DMS114 treated with DMSO at 0.1 percent for 48 hours (cell line): Measurements from ENCODE around the gene PCGF3.
A peak's percentile ranks its signal among the peaks of the same experiment; 100 is the strongest.
"Not testable (repeated sequence)": the region's sequence is repeated elsewhere in the genome, so short reads cannot be mapped to it uniquely, and the experiment has no call there.

Experiments used
- DNase-seq: peaks from one replicate; lab custom pipeline; 2025; ENCODE audit not compliant: unreplicated experiment; lab: John Stamatoyannopoulos, UW

PCGF3 gene

GRCh38 chr4:667545-667925 lies 38.1 kb upstream of the PCGF3 start:
- no peak for DNase-seq

- not testable (repeated sequence) for DNase-seq
These were observed 37.4 kb upstream of the PCGF3 start for GRCh38 chr4:668219-668618.

GRCh38 chr4:669806-670559 lies 35.6 kb upstream of the PCGF3 start:
- not testable (repeated sequence) for DNase-seq

- DNase-seq = no peak
These were observed 33.9 kb upstream of the PCGF3 start for GRCh38 chr4:671769-672168.

DNA sequence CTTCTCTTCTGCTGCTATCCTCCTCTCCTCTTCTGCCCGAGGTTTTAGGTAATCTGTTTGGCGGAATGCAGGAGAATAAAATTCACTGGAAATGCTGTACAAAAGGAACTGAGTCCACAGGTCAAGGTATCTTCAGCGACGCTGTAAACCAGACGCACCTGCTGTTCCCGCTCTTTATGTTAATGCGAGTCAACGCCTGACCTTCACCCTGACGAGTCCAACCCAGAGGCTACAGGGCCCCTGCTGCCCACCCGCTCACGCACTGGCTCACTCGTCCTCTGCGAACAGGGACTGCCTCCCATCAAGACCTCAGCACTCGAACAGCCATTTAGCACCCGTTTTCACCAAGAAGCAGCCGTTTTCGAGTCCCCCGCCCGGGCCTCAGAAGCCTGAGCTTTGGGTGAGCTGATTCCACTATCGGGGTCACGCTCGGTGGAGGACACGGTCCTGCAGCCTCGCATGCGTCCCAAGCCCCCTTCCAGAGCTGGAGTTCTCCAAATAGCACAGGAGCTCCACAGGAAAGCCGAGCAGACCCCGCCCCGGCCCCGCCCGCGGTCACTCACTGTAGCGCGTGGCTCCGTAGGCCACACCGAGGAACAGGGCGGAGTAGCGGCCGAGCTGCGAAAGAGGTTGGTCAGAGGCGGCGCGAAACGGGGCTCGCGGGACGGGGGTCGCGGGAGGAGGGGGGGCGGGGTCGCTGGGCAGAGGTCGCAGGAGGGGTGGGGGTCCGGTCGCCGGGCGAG lies 32.1 kb upstream of the PCGF3 start:
- no peak for DNase-seq

GRCh38 chr4:674172-675035 lies 31.2 kb upstream of the PCGF3 start, which contains the start of the genes ATP5ME and MYL5:
ATP5ME (minus strand) TSS chr4:674276; CDS start chr4:674247, 29 bp downstream.
MYL5 (plus strand) TSS chr4:674542; CDS start chr4:678027, 3,485 bp downstream.
- peak; percentile 83 for DNase-seq

DNA sequence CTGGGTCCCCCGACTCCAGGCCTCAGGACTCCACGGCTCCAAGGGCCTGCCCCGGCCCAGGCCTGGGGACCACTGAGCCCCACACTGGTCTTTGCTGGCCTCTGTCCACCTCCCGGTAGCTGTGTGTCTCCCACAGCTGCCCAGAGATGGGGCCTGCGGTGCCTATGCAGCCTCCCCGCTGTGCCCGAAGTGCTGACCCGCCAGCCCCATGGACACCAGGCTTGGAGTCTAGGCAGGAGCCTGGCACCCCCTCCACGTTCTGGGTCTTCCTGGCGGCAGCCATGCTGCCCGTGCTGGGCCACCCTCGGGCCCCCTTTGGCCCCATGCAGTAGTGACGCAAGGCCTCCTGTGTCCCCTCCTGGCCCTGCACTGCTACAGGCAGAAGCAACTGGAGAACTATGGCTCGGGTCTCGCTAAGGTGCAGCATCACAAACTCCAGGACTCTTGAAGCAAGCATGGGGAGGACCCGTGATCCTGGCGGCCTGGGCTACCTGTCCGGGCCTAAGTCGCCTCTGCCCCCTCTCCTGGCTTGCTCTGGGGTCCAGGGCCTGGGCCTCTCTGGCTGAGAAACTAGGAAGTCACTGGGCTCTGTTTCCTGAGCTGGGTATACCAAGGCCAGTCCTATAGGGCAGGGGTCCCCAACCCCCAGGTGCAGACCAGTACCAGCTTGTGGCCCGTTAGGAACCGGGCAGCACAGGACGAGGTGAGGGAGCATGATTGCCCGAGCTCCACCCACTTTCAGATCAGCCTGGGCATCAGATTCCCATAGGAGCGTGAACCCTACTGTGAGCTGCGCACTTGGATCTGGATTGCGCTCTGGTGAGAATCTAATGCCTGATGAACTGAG lies 30.4 kb upstream of the PCGF3 start:
- DNase-seq = no peak

GRCh38 chr4:675980-676870 lies 29.4 kb upstream of the PCGF3 start:
- DNase-seq = no peak

DNA sequence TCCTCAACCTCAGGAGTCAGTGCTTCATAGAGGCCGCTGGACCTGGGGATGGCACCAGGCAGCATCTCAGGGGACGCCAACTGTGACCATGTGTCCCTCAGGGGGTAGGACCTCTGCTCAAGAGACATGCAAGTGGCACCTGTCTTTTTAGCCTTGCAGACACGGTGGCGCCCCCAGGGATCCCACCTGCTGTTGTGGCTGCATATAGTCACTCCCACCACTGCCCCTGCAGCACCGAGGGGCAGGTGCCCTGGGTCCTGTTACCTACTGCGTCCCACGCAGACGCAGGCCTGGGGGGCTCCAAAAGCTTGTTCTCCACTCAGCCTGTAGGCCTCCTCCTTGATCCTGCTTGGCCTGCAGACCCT lies 28.8 kb upstream of the PCGF3 start:
- DNase-seq = no peak

- no peak for DNase-seq
These were observed 28.0 kb upstream of the PCGF3 start for GRCh38 chr4:677431-678293.

DNA sequence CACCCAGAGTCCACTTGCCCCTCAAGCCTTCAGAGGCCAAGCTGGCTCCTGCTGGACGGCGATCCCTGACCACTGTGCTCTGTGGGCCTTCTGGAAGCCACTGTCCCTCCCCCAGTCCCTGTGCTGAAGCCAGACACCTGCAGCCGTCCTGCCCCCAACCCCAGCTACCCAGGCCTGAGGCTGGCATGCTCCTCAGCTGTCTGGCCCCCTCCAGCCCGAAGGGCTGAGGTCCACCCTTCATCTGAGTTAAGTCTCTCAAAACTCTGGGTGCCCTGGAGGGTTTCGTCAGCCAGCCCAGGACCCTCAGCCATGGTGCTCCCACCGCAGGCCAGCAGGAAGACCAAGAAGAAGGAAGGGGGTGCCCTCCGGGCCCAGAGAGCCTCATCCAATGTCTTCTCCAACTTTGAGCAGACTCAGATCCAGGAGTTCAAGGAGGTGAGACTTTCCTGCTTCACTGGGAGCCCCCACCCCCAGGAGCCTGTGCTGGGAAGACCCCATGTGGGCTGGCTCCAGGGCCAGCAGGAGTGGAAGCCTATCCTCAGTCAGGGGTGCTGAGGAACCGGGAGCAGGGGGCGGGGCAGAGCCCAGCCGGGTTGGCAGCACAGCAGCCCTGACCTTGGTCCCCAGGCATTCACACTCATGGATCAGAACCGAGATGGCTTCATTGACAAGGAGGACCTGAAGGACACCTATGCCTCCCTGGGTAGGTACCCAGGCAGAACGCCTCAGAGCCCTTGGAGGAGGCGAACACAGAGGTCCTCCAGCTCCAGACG lies 27.1 kb upstream of the PCGF3 start:
- DNase-seq = no peak

- no peak for DNase-seq
These were observed 26.5 kb upstream of the PCGF3 start for GRCh38 chr4:679104-679481.

- no peak for DNase-seq
These were observed 26.0 kb upstream of the PCGF3 start for GRCh38 chr4:679629-680028.

DNA sequence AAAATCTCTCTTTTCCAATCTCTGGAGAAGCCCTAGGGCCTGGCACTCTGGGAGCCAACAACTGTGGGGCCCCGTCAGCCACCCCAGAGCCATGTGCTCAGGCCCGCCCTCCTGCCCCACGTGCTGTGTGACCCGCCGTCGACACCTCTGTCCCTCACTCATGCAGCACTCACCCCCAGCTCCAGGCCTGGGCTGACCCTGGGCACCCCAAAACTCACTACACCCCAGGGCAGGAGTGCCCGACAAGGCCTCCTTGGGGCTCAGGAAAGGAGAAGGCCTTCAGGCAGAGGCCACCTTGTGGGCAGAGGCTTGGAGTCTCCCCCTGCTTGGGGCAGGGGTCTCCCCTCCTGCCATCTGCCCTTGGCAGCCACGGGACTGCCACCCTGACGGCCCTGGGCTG lies 25.5 kb upstream of the PCGF3 start:
- DNase-seq = no peak

DNA sequence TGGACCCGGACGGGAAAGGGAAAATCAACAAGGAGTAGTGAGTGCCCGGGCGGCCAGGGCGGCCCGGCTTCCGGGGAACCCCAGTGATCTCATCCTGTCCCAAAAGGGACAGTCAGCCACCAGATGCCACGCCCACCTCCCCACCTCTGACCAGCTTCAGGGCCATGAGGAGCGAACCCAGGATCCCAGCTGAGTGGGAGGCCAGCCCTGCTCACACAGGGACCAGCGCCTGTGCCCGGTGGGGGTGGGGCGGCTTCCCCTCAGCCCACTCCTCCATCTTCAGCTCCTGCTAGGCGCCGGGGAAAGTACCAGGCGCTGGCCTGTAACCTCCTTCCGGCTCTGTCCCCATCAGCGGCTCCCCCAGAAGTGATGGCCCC lies 25.1 kb upstream of the PCGF3 start:
- DNase-seq = no peak

DNA sequence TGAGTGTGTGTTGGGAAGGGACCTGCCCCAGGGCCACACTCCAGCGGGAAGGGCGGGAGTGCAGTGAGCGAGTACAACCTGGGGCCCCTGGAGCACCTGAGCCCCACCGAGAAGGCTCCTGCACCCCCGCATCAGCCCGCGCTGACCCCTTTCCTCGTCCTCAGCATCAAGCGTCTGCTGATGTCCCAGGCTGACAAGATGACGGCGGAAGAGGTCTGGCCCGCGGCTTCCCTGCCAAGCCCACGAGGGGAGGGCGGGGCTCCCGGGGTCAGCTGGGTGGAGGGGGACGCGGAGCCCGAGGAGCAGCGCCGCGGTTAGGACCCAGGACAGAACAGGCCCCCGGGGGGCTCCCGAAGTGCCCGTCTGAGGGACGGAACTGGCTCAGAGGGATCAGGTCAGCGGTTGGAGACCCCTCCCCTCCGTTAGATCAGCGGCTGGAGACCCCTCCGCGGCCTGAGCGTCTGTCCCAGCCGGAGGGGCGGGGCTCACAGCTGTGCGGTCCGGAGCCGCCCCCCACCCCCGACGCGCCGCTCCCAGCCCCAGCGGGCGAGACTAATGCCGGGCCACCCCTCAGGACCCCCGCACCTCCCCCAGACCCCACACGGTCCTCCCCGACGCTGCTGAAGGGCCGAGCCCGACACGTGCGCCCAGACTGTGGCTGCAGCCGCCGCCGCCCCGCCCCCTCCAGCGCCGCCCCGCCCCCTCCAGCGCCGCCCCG lies 24.5 kb upstream of the PCGF3 start:
- DNase-seq = no peak

GRCh38 chr4:681736-682451 lies 23.7 kb upstream of the PCGF3 start:
- no peak for DNase-seq
